AG09319 (cell line): ENCODE measurements around the gene CLTCL1.

Source experiments
- DNase-seq: peaks from one replicate; pipeline ENCODE4 v3.0.0-alpha.2; 2010; ENCODE audit warnings: low read depth; ENCODE audit errors: extremely low read depth
- TF ChIP-seq, protein P1 (sequence below): IDR thresholded peaks from 2 replicates; pipeline ENCODE4 v1.5.1; 2011; ENCODE audit warnings: low read depth, mild to moderate bottlenecking, inconsistent platforms, low read length, moderate library complexity

The CLTCL1 gene

DNA sequence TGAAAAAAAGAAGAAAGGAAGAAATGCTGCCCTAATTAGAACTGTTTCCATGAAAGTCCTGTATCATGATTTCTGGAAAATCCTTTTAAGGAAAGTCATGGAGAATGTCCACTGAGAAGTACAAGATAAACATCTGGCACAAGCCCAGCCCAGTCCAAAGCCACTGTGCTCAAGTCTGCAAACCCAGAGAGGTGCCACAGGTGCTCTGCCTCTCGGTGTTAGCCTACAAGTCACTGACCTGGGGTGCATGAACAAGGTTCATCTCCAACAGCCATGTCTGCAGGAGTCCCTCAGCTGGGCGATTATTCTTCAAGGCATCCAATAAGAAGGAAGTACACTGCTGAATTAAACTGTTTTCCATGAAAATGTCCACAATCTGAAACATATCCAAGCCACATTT lies 61.9 kb downstream of the CLTCL1 start:
- TF ChIP-seq, protein P1, sequence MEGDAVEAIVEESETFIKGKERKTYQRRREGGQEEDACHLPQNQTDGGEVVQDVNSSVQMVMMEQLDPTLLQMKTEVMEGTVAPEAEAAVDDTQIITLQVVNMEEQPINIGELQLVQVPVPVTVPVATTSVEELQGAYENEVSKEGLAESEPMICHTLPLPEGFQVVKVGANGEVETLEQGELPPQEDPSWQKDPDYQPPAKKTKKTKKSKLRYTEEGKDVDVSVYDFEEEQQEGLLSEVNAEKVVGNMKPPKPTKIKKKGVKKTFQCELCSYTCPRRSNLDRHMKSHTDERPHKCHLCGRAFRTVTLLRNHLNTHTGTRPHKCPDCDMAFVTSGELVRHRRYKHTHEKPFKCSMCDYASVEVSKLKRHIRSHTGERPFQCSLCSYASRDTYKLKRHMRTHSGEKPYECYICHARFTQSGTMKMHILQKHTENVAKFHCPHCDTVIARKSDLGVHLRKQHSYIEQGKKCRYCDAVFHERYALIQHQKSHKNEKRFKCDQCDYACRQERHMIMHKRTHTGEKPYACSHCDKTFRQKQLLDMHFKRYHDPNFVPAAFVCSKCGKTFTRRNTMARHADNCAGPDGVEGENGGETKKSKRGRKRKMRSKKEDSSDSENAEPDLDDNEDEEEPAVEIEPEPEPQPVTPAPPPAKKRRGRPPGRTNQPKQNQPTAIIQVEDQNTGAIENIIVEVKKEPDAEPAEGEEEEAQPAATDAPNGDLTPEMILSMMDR = no peak
- no peak for DNase-seq

DNA sequence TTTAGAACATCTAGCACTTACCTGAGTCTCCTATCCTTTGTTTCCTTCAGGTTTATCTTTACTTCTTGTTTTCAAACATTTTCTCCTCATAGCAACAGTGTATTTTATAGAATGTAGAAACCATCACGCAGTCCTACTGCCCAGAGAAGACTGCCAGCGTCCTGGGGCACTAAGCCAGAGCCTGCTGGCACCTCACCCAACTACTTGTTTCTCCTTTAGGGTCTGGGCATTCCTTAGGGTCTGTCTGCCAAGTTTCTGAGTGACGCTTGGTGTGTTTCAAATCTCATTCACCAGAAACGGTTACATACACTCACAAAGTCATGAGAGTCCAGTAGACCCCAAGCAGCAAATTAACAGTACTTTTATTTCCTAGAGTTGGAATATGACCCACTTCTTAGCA lies 63.3 kb downstream of the CLTCL1 start:
- no peak for DNase-seq
- TF ChIP-seq, protein P1 = no peak

DNA sequence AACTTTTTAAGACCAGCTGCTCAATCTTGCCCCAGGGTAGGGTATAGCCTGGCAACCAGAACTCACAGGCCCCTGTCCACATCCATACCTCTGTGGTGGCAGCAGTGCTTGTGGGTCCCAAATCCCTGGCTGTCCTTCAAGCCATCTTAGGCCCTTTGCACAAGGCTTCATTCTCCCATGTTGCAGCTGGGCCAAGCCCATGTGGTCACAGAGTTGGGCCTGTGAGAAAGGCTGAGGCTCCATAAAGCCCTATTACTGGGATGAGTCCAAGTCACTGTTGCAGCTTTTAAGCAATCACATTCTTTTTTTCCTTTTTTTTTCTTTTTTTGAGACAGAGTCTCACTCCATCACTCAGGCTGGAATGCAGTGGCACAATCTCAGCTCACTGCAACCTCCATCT lies 65.1 kb downstream of the CLTCL1 start:
- DNase-seq = no peak
- TF ChIP-seq, protein P1 = no peak

DNA sequence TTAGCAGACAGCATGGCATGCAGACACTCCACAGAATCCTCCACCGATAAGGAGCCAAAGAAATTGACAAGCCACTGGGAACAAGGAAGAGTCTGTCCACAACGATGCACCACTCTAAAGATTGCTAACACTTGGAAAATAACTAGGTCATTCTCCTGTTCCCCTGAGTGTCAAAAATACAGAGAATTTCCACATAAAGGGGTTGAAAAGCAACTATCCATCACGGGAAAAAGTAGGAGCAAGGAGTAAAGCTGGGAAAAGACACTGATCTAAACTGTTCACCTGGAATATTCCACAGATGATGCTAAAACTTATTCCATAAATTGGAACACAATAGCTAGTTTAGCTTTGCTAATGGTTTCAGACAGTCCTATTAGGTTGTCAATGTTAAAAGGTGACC lies 66.0 kb downstream of the CLTCL1 start:
- TF ChIP-seq, protein P1 = no peak
- DNase-seq = no peak

DNA sequence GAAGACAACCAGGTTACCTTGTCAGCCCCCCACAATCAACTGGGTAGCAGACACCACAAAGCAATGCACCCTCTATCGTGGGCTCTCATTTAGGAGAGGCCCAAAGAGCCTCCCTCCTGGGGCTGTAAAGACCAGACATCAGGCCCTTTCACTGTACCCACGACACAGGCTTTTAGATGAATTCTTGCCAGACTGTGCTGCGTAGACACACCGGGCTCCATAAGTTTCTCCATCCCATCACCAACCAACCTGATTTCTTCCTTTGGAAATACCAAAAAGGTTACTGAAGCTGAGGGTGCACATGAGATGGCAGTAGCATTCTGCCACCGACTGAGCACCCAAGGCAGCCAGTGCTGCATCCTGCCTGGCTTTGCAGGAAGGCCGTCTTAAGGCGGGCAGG lies 66.5 kb downstream of the CLTCL1 start:
- TF ChIP-seq, protein P1 = no peak
- no peak for DNase-seq

DNA sequence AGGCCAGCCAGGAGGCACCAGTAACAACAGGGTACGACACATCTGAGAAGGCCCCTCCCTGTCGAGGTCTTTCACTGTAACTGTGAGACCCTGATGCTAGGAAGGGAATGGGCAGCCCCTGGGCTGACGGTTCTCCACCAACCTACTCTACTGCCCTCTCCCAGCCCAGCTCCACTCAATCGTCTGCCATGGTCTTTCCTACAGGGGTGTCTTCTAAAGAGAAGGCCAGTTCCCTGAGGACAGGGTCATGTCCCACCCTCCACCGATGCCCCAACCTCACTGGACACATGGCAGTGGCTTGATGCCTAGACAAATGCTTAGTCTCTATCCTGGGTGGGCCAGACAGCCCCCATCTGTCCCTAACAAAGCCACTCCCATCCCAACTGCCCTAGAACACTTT lies 67.0 kb downstream of the CLTCL1 start:
- no peak for DNase-seq
- TF ChIP-seq, protein P1 = no peak

DNA sequence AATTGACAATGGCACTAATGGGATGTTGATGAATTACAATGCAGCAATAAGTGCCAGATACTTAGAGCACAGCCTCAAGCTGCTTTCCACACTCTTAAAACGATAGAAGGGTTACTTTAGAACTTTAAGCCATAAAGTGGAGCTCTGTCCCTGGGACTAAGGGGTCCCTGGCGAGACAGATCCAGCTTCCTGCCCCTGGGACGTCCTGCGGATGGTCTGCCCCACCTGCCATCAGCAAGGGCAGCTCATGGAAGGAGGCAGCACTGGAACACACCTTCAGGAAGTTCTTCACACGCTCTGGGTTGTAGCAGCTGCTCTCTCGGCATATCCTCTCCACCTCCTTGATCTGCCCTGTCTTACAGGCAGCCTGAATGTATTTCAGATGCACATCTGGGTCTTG lies 67.9 kb downstream of the CLTCL1 start:
- TF ChIP-seq, protein P1 = no peak
- DNase-seq = no peak

DNA sequence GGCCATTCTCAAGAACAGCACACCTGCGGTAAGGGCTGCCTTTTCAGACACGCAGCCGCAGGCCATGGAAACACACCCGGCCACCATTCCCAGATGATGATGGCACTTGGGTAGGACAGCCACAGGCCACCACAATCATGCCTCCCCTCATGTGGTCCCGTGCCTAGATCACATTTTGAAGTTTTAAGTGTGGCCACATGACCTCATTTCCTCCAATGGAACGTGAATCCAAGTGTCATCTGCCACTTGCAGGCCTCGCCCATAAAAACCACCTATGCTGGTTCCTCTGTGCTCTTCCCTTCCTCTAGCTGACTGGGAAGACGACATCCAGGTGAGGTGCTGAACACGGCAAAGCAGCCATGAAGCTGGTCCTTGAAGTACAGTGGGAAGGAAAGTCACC lies 68.4 kb downstream of the CLTCL1 start:
- DNase-seq = no peak
- TF ChIP-seq, protein P1 = no peak
